Gastroesophageal sphincter (tissue), 4 donors: ENCODE data around the gene RASSF5. TPM values are rescaled to one million over a fixed set of nuclear protein-coding genes. Genes with fewer than 3 reads are reported as not detected.

Experiments used
- ATAC-seq: fragments of 150-250 bp; one replicate; pipeline ENCODE4 v1.9.1; 2016; ENCODE audit warnings: mild to moderate bottlenecking, moderate library complexity
- H3K27ac ChIP-seq, 4 donors: fragments of 200-600 bp; sonication (generic) in 3 of 4; 1 replicate in 3 of 4; 2 replicates in 1 of 4; pipeline ENCODE4 v1.5.1; 2016 to 2019
- H3K27me3 ChIP-seq: fragments of 200-600 bp; sonication (generic); one replicate; pipeline ENCODE4 v1.5.1; 2019
- H3K36me3 ChIP-seq, 2 donors: fragments of 200-600 bp; sonication (generic); one replicate each; pipeline ENCODE4 v1.5.1; 2019; ENCODE audit warnings: control low read depth in 1 of 2
- H3K4me1 ChIP-seq, 3 donors: fragments of 200-600 bp; sonication (generic); 1 replicate in 2 of 3; 2 replicates in 1 of 3; pipeline ENCODE4 v1.5.1; 2016 to 2019; ENCODE audit warnings: control low read depth in 2 of 3
- H3K4me3 ChIP-seq, 2 donors: fragments of 200-600 bp; sonication (generic); one replicate each; pipeline ENCODE4 v1.5.1; 2019; ENCODE audit warnings: mild to moderate bottlenecking in 1 of 2, moderate library complexity in 1 of 2
- H3K9me3 ChIP-seq, 3 donors: fragments of 200-600 bp; sonication (generic); one replicate each; pipeline ENCODE4 v1.5.1; 2017 to 2019; ENCODE audit warnings: control low read depth in 2 of 3
- CTCF ChIP-seq, 4 experiments: fragments of 200-600 bp in 2 of 4; fragments of 450-650 bp in 2 of 4; sonication (generic) in 1 of 4; IDR thresholded peaks; one replicate each; pipeline ENCODE4 v1.5.1; 2017 to 2019; ENCODE audit warnings: antibody characterized with exemption in 4 of 4, mild to moderate bottlenecking in 2 of 4, moderate library complexity in 2 of 4
- EP300 ChIP-seq: sonication (generic); formaldehyde crosslinking; IDR thresholded peaks from one replicate; pipeline ENCODE4 v1.6.1; 2017; ENCODE audit warnings: antibody characterized with exemption, mild to moderate bottlenecking
- POLR2A ChIP-seq, 2 donors: fragments of 450-650 bp; IDR thresholded peaks; one replicate each; pipeline ENCODE4 v1.6.1; 2017; ENCODE audit warnings: antibody characterized with exemption in 2 of 2, mild to moderate bottlenecking in 2 of 2, moderate library complexity in 1 of 2
- POLR2AphosphoS5 ChIP-seq: sonication (generic); formaldehyde crosslinking; IDR thresholded peaks from one replicate; pipeline ENCODE4 v1.6.1; 2017; ENCODE audit warnings: antibody characterized with exemption
- WGBS, 2 donors: methylation state at CpG; one replicate each; pipeline ENCODE4 v1.1.5; 2018; ENCODE audit warnings: low coverage in 1 of 2; 5-methylcytosine and 5-hydroxymethylcytosine counted together
- total RNA-seq, 4 donors: library from RNA; depleted of rRNA; stranded (reverse); fragments of >200 nt; gene quantifications; one replicate each; pipeline ENCODE4 v1.1.0, GENCODE V29; 2016

RASSF5 gene
- total RNA-seq, 4 donors from 2014 or later: 6.2 to 23.3 (median 8.5) TPM

- Histone ChIP-seq H3K27me3 (no peaks in the 10 kb centered on the region), H3K4me1 (no peaks in the 10 kb centered on the region), H3K4me3 (no peak overlapping the region), H3K27ac (no peak overlapping the region), H3K9me3 (no peaks in the 10 kb centered on the region), H3K36me3 (no peaks in the 10 kb centered on the region)
- TF ChIP-seq POLR2A (IDR thresholded peaks at IDR 0.05) (no peak), POLR2AphosphoS5 (no peak), EP300 (no peak), CTCF (IDR thresholded peaks at IDR 0.05) (no peak)
- ATAC-seq: no peak
- WGBS, 2 donors: 63 to 65% methylated on average over 2 to 5 of the region's 6 CpGs
These were observed 19.0 kb downstream of the RASSF5 start for GRCh38 chr1:206526064-206526911.

GRCh38 chr1:206529425-206529824 is 22.1 kb downstream of the RASSF5 start:
- no peaks in the 10 kb centered on the region for H3K27me3 ChIP-seq
- no peak overlapping the region for H3K4me3 ChIP-seq
- WGBS, 2 donors: 93 to 100% methylated on average over 4 of the region's 7 CpGs
- no peak overlapping the region for H3K27ac ChIP-seq
- no peaks in the 10 kb centered on the region for H3K9me3 ChIP-seq
- ATAC-seq: no peak
- no peaks in the 10 kb centered on the region for H3K4me1 ChIP-seq
- no peaks in the 10 kb centered on the region for H3K36me3 ChIP-seq
- TF ChIP-seq CTCF (IDR thresholded peaks at IDR 0.05): no peak
- TF ChIP-seq POLR2AphosphoS5: no peak
- no peak for TF ChIP-seq POLR2A (IDR thresholded peaks at IDR 0.05)
- no peak for TF ChIP-seq EP300

GRCh38 chr1:206532368-206532767 is 25.0 kb downstream of the RASSF5 start:
- ATAC-seq: no peak
- Histone ChIP-seq H3K4me1 (no peaks in the 10 kb centered on the region), H3K27me3 (no peaks in the 10 kb centered on the region), H3K27ac (no peak overlapping the region), H3K9me3 (no peaks in the 10 kb centered on the region), H3K36me3 (no peaks in the 10 kb centered on the region), H3K4me3 (no peak overlapping the region)
- TF ChIP-seq CTCF (IDR thresholded peaks at IDR 0.05) (no peak), EP300 (no peak), POLR2A (IDR thresholded peaks at IDR 0.05) (no peak), POLR2AphosphoS5 (no peak)
- WGBS, 2 donors: 100% methylated on average over 3 of the region's 7 CpGs; no CpG with 5 or more reads in 1 of the 2 donors

- no peaks in the 10 kb centered on the region for H3K9me3 ChIP-seq
- peaks cover 0 to 3% (median 0%) of the 10 kb centered on the region in 3 donors for H3K4me1 ChIP-seq
- no peak overlapping the region for H3K27ac ChIP-seq
- H3K27me3 ChIP-seq: no peaks in the 10 kb centered on the region
- TF ChIP-seq POLR2AphosphoS5: no peak
- TF ChIP-seq CTCF (IDR thresholded peaks at IDR 0.05): no peak
- TF ChIP-seq EP300: no peak
- no peak for TF ChIP-seq POLR2A (IDR thresholded peaks at IDR 0.05)
- no peak overlapping the region for H3K4me3 ChIP-seq
- 92 to 94% methylated on average over 3 of the region's 3 CpGs for WGBS, 2 donors
- H3K36me3 ChIP-seq: no peaks in the 10 kb centered on the region
- peak; percentile 22 for ATAC-seq
These were observed 27.2 kb downstream of the RASSF5 start for GRCh38 chr1:206534552-206534951.

- H3K9me3 ChIP-seq: no peaks in the 10 kb centered on the region
- H3K36me3 ChIP-seq: no peaks in the 10 kb centered on the region
- H3K4me1 ChIP-seq: peaks cover 0 to 14% (median 5%) of the 10 kb centered on the region in 3 donors
- no peak for ATAC-seq
- H3K27me3 ChIP-seq: no peaks in the 10 kb centered on the region
- no peak for TF ChIP-seq CTCF (IDR thresholded peaks at IDR 0.05)
- no peak for TF ChIP-seq EP300
- no peak for TF ChIP-seq POLR2AphosphoS5
- no peak for TF ChIP-seq POLR2A (IDR thresholded peaks at IDR 0.05)
- H3K27ac ChIP-seq: no peak overlapping the region
- no peak overlapping the region for H3K4me3 ChIP-seq
- 50% methylated on average over 1 of the region's 6 CpGs for WGBS, 2 donors
These were observed 28.5 kb downstream of the RASSF5 start for GRCh38 chr1:206535853-206536188.
